Hepatocyte (in vitro differentiated cells): ENCODE results near the gene SPTSSA.

Experiments
- CTCF ChIP-seq: fragments of 200-600 bp; sonication (generic); IDR thresholded peaks from 2 replicates; pipeline ENCODE4 v1.5.1; 2016; ENCODE audit warnings: antibody characterized with exemption, mild to moderate bottlenecking; ENCODE audit not compliant: poor library complexity
- EZH2 ChIP-seq: fragments of 200-600 bp; sonication (generic); IDR thresholded peaks from 2 replicates; pipeline ENCODE4 v1.6.1; 2016; ENCODE audit warnings: antibody characterized with exemption, mild to moderate bottlenecking, borderline replicate concordance

GRCh38 chr14:34387974-34388516 lies 74.0 kb downstream of the SPTSSA start:
- no peak for TF ChIP-seq CTCF
- no peak for TF ChIP-seq EZH2
